ENCODE measurements around the gene SCGN. TPM values are rescaled to one million over a fixed set of nuclear protein-coding genes. Genes with fewer than 3 reads are reported as not detected.

The SCGN gene
- total RNA-seq, 1 experiment from 2014 or later: not detected

DNA sequence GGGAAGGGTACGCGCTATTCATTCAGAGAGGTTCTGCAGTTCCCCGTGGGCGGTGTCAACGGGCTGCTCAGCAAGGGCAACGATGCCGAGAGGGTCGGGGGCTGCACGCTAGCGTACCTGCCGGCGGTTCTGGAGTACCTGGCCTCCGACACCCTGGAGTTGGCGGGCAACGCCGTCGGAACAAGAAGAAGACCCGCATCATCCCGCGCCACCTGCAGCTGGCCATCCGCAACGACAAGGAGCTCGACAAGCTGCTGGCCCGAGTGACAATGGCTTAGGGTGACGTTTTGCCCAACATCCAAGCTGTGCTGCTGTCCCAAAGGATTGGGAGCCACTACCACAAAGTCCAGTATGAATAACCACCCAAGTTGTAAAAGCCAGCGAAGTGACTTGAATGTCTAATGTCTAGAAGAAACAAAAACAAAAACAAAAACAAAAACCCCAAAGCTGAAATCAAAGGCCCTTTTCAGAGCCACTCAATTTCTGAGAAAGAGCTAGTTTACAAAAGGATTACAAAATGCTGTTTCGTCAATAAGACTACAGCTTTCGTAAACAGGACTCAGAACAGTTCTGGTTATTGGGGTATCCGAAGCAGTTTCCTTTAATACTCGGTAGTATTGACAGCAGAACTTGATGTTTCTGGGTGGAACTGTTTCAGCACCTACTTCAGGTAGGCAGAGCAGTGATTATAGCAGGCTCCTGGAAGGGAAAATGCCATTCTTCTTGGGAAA lies 80.6 kb downstream of the SCGN start:
- ChIA-PET POLR2A (no interaction called here), CTCF (no interaction called here)
- 0 out of 2 replicates have a peak, but pooled peaks cover 2% of the 10 kb centered on the region for H3K27me3 ChIP-seq (ENCODE audit: control insufficient read depth, insufficient read depth, low read length)
- BruUV-seq (replicated peaks): no TSS peak
- DNase-seq (ENCODE audit: low read depth, low spot score) (no peak), ATAC-seq (no peak)
- in situ Hi-C loops (cut with HindIII; ENCODE audit: low pct_unique_long_range_greater_than_20kb, low sequenced_read_pairs): no loop called here
- H3K4me3 ChIP-seq (ENCODE audit: low read depth in 2 of 2, low read length in 2 of 2): no peak overlapping the region
- peaks cover 7% of the 10 kb centered on the region; the same call in 1 of the 2 replicates for H3K9me3 ChIP-seq (ENCODE audit: control insufficient read depth, insufficient read depth, low read depth, low read length)
- H3K36me3 ChIP-seq (ENCODE audit: control insufficient read depth, insufficient read depth, low read length): no peaks in the 10 kb centered on the region
- TF ChIP-seq, protein P1, sequence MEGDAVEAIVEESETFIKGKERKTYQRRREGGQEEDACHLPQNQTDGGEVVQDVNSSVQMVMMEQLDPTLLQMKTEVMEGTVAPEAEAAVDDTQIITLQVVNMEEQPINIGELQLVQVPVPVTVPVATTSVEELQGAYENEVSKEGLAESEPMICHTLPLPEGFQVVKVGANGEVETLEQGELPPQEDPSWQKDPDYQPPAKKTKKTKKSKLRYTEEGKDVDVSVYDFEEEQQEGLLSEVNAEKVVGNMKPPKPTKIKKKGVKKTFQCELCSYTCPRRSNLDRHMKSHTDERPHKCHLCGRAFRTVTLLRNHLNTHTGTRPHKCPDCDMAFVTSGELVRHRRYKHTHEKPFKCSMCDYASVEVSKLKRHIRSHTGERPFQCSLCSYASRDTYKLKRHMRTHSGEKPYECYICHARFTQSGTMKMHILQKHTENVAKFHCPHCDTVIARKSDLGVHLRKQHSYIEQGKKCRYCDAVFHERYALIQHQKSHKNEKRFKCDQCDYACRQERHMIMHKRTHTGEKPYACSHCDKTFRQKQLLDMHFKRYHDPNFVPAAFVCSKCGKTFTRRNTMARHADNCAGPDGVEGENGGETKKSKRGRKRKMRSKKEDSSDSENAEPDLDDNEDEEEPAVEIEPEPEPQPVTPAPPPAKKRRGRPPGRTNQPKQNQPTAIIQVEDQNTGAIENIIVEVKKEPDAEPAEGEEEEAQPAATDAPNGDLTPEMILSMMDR (IDR thresholded peaks at IDR 0.05): no peak
- TF ChIP-seq TCF7L2 (IDR thresholded peaks at IDR 0.05; ENCODE audit: low read depth, low read length) (no peak), SIN3A (IDR thresholded peaks at IDR 0.05; ENCODE audit: borderline replicate concordance, insufficient read depth, low read depth, low read length) (no peak), POLR2AphosphoS5 (IDR thresholded peaks at IDR 0.05; ENCODE audit: low read depth, low read length) (no peak)
- intact Hi-C loops (cut with micrococcal nuclease; ENCODE audit: unreplicated experiment): no loop called here
- H3K27ac ChIP-seq (ENCODE audit: low read length): no peak overlapping the region
- H3K4me1 ChIP-seq (ENCODE audit: control insufficient read depth, insufficient read depth, low read length): no peaks in the 10 kb centered on the region

DNA sequence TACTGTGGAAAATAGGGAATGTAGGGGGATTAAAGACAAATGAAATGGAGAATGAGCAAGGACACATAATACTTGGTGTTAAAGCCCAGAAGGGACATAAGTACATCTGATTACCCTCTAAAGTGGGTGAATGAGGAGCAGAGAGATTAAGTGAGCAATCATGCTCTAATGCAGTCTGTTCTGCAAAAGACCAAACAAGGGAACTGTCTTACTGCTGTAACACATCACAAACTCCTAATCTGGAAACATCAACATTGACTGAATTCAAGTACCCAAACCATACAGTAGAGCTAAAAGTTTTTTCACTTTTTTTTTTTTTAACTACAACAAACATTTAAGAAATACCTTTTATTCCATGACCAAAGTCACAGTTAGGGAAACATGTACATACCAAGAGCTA lies 83.2 kb downstream of the SCGN start:
- BruUV-seq (replicated peaks): no TSS peak
- in situ Hi-C loops (cut with HindIII; ENCODE audit: low pct_unique_long_range_greater_than_20kb, low sequenced_read_pairs): no loop called here
- intact Hi-C loops (cut with micrococcal nuclease; ENCODE audit: unreplicated experiment): no loop called here
- Histone ChIP-seq H3K9me3 (ENCODE audit: control insufficient read depth, insufficient read depth, low read depth, low read length) (peaks cover 7% of the 10 kb centered on the region; the same call in 1 of the 2 replicates), H3K27ac (ENCODE audit: low read length) (no peak overlapping the region), H3K36me3 (ENCODE audit: control insufficient read depth, insufficient read depth, low read length) (no peaks in the 10 kb centered on the region), H3K4me3 (ENCODE audit: low read depth in 2 of 2, low read length in 2 of 2) (no peak overlapping the region), H3K4me1 (ENCODE audit: control insufficient read depth, insufficient read depth, low read length) (no peaks in the 10 kb centered on the region), H3K27me3 (ENCODE audit: control insufficient read depth, insufficient read depth, low read length) (0 out of 2 replicates have a peak, but pooled peaks cover 2% of the 10 kb centered on the region)
- ChIA-PET POLR2A (no interaction called here), CTCF (no interaction called here)
- ATAC-seq: no peak
- DNase-seq (ENCODE audit: low read depth, low spot score): no peak
- no peak for TF ChIP-seq POLR2AphosphoS5 (IDR thresholded peaks at IDR 0.05; ENCODE audit: low read depth, low read length)
- no peak for TF ChIP-seq TCF7L2 (IDR thresholded peaks at IDR 0.05; ENCODE audit: low read depth, low read length)
- TF ChIP-seq, protein P1 (IDR thresholded peaks at IDR 0.05): no peak
- TF ChIP-seq, protein P2, sequence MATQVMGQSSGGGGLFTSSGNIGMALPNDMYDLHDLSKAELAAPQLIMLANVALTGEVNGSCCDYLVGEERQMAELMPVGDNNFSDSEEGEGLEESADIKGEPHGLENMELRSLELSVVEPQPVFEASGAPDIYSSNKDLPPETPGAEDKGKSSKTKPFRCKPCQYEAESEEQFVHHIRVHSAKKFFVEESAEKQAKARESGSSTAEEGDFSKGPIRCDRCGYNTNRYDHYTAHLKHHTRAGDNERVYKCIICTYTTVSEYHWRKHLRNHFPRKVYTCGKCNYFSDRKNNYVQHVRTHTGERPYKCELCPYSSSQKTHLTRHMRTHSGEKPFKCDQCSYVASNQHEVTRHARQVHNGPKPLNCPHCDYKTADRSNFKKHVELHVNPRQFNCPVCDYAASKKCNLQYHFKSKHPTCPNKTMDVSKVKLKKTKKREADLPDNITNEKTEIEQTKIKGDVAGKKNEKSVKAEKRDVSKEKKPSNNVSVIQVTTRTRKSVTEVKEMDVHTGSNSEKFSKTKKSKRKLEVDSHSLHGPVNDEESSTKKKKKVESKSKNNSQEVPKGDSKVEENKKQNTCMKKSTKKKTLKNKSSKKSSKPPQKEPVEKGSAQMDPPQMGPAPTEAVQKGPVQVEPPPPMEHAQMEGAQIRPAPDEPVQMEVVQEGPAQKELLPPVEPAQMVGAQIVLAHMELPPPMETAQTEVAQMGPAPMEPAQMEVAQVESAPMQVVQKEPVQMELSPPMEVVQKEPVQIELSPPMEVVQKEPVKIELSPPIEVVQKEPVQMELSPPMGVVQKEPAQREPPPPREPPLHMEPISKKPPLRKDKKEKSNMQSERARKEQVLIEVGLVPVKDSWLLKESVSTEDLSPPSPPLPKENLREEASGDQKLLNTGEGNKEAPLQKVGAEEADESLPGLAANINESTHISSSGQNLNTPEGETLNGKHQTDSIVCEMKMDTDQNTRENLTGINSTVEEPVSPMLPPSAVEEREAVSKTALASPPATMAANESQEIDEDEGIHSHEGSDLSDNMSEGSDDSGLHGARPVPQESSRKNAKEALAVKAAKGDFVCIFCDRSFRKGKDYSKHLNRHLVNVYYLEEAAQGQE (IDR thresholded peaks at IDR 0.05; ENCODE audit: insufficient read depth in 1 of 2, low read depth in 2 of 2, low read length in 1 of 2): no peak
- TF ChIP-seq SIN3A (IDR thresholded peaks at IDR 0.05; ENCODE audit: borderline replicate concordance, insufficient read depth, low read depth, low read length): no peak
